MG63 (cell line): ENCODE data around the gene PGGHG. TPM values are rescaled to one million over a fixed set of nuclear protein-coding genes. Genes with fewer than 3 reads are reported as not detected.

Experiments
- DNase-seq: peaks from one replicate; pipeline ENCODE4 v3.0.0-alpha.2; 2020
- H3K27me3 ChIP-seq: fragments of 250-450 bp; sonication (Bioruptor Pico); 2 replicates; pipeline ENCODE4 v1.5.1; 2020; ENCODE audit warnings: mild to moderate bottlenecking, moderate library complexity
- H3K36me3 ChIP-seq: fragments of 250-450 bp; sonication (Bioruptor Pico); 2 replicates; pipeline ENCODE4 v1.5.1; 2020; ENCODE audit warnings: mild to moderate bottlenecking, moderate library complexity
- H3K4me3 ChIP-seq: fragments of 250-450 bp; sonication (Bioruptor Pico); 2 replicates; pipeline ENCODE4 v1.5.1; 2020; ENCODE audit warnings: mild to moderate bottlenecking, moderate library complexity
- H3K9me3 ChIP-seq: fragments of 250-450 bp; sonication (Bioruptor Pico); 2 replicates; pipeline ENCODE4 v1.5.1; 2020; ENCODE audit warnings: mild to moderate bottlenecking, moderate library complexity
- total RNA-seq: library from RNA; depleted of rRNA; stranded (reverse); fragments of >200 nt; shearing (Covaris generic); gene quantifications from 2 replicates; pipeline ENCODE4 v1.2.3, GENCODE V29; 2014; ENCODE audit warnings: low replicate concordance

Gene PGGHG
- total RNA-seq, 1 experiment from 2014 or later, result 6.2 TPM

DNA sequence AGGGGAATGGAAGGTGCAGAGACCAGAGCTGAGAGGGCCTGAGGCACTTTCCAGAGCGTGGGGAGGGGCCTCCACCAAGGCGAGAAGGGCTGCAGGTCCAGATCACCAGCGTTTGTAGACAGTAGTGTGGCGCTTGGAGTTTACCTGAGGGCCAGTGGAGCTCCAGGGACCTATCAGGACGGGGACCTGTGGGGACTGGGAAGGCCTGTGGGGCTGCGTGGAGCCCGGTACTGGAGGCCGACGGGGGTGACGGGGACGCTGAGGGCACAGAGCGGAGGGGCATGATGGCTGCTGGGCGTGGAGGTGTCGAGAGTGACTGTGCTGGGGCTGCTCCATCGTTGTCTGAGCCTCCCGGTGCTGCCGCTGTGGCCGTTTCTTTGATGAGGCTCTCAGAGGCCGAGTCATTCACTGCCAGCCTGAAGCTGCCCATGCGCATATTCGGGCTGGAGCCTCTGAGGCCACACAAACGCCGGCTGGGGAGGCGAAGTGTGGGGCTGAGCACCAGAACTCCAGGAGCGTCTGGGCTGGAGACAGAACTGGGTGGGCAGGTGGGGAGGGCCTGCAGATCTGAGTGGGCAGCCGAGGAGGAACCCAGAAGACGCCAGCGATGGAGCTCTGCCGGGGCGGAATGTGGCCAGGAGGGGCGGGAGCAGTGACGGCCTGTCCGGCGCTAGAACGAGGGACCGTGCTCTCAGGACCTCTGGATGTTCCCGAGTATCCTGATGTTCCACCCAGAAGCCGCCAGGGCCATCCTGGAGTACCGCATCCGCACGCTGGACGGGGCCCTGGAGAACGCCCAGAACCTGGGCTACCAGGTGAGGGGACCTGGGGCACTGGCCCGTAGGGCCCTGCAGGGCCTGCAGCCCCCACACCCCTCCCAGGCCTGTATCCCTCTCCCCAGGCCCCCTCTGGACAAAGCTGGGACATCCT lies 2.6 kb downstream of the PGGHG start:
- Histone ChIP-seq H3K4me3 (no peak overlapping the region), H3K27me3 (peaks cover 5% of the 10 kb centered on the region)
- DNase-seq, result no peak

DNA sequence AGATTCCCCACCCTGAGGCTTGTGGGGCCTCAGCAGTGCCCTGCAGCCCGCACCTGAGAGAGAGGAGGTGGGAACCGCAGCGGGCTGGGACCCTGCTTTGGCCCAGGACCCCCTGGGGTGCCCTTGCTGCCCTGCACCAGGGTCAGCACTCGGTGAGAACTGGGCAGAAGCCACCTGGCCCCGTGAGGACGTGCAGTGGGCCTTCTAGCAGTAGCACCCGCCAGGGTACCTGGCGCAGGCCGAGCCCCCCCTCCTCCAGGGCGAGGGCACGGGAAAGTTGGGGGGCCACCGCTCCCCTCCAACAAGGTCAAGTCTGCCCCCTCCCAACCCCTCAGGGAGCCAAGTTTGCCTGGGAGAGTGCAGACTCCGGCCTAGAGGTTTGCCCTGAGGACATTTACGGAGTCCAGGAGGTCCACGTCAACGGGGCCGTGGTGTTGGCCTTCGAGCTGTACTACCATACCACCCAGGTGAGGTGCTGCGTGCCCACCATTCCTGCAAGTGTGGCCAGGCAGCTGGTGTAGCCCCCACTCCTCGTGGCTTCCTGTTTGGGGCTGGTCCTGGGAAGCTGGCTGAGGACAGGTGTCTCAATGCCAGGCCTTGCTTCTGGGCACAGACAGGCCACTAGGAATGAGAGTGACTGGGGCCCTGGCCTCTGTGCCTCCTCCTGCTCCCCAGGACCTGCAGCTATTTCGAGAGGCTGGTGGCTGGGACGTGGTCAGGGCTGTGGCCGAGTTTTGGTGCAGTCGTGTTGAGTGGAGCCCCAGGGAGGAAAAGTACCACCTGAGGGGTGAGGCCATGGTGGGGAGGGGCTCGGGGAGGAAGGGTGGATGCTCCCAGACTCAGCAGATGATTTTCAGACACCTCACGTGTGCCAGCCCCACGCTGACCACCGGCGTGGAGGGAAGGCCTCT lies 3.5 kb downstream of the PGGHG start:
- H3K9me3 ChIP-seq, result no peaks in the 10 kb centered on the region
- peaks cover 5% of the 10 kb centered on the region for H3K27me3 ChIP-seq

More for the DNA sequence above, 2.6 kb downstream of the PGGHG start:
- Histone ChIP-seq H3K9me3 (no peaks in the 10 kb centered on the region), H3K36me3 (no peaks in the 10 kb centered on the region)

DNA sequence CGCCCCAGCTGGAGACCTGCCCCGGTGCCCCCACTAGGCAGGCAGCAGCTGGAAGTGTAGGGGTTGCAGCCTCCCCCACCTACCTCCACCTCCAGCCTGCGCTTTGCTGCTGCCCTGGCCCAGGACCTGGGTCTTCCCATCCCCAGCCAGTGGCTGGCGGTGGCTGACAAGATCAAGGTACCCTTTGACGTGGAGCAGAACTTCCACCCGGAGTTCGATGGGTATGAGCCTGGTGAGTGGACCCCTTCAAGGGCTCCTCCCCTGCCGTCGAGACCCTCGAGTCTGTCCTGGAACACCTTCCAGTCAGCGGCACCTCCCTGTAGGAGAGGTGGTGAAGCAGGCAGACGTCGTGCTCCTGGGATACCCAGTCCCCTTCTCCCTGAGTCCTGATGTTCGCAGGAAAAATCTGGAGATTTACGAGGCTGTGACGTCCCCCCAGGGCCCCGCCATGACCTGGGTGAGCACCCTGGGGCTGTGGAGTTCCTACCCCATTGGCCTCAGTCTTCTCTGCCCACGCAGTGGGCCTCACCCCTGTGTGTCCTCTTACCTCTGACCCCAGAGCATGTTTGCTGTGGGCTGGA lies 4.4 kb downstream of the PGGHG start:
- Histone ChIP-seq H3K36me3 (no peaks in the 10 kb centered on the region), H3K9me3 (no peaks in the 10 kb centered on the region), H3K4me3 (no peak overlapping the region), H3K27me3 (peaks cover under 1% of the 10 kb centered on the region; the same call in 1 of the 2 replicates)
- DNase-seq, result no peak

More for the DNA sequence above, 3.5 kb downstream of the PGGHG start:
- DNase-seq, result no peak
- no peaks in the 10 kb centered on the region for H3K36me3 ChIP-seq
- no peak overlapping the region for H3K4me3 ChIP-seq

DNA sequence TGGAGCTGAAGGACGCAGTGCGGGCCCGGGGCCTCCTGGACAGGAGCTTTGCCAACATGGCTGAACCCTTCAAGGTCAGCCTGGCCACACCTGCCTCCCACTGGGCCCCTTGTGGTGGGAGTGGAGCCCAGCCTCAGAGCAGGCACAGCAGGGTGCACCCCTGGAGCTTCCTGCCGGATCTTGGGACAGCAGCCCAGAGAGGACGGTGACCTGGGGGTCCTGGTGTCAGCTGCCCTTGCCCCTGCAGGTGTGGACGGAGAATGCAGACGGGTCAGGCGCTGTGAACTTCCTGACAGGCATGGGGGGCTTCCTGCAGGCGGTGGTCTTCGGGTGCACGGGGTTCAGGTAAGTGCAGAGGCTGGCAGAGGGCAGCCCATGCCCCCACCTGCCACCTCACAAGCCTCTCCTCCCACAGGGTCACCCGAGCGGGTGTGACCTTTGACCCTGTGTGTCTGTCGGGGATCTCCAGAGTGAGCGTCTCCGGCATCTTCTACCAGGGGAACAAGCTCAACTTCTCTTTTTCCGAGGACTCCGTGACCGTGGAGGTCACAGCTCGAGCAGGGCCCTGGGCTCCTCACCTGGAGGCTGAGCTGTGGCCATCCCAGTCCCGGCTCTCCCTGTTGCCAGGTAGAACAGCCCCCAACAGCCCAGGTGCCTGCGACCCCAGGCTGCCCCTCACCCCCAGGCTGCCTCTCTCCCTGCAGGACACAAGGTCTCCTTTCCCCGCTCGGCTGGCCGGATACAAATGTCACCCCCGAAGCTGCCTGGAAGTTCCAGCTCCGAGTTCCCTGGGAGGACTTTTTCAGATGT lies 5.1 kb downstream of the PGGHG start:
- no peaks in the 10 kb centered on the region for H3K9me3 ChIP-seq
- DNase-seq, result no peak

DNA sequence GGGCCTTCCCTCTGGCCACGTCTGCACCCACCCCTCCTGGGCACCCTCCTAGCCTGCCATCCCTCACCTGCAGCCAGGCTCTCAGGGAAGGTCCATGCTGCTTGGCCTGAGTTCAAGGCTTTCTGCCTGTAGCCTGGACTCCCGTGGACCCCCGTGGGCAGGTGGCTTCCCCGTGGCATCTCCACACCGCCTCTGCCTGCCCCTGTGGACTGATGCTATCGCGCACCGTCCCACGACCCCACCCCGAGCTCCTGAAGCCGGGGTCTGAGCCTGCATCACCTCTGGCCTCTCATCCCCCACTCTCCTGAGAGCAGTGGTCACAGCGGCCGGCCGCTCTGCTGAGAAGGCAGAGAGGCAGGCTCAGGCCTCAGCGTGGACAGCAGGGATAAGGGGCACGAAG lies 5.9 kb downstream of the PGGHG start:
- Histone ChIP-seq H3K4me3 (no peak overlapping the region), H3K27me3 (no peaks in the 10 kb centered on the region), H3K9me3 (no peaks in the 10 kb centered on the region), H3K36me3 (no peaks in the 10 kb centered on the region)
- DNase-seq, result no peak

More for the DNA sequence above, 5.1 kb downstream of the PGGHG start:
- no peak overlapping the region for H3K4me3 ChIP-seq
- H3K36me3 ChIP-seq, result no peaks in the 10 kb centered on the region
- H3K27me3 ChIP-seq, result no peaks in the 10 kb centered on the region

DNA sequence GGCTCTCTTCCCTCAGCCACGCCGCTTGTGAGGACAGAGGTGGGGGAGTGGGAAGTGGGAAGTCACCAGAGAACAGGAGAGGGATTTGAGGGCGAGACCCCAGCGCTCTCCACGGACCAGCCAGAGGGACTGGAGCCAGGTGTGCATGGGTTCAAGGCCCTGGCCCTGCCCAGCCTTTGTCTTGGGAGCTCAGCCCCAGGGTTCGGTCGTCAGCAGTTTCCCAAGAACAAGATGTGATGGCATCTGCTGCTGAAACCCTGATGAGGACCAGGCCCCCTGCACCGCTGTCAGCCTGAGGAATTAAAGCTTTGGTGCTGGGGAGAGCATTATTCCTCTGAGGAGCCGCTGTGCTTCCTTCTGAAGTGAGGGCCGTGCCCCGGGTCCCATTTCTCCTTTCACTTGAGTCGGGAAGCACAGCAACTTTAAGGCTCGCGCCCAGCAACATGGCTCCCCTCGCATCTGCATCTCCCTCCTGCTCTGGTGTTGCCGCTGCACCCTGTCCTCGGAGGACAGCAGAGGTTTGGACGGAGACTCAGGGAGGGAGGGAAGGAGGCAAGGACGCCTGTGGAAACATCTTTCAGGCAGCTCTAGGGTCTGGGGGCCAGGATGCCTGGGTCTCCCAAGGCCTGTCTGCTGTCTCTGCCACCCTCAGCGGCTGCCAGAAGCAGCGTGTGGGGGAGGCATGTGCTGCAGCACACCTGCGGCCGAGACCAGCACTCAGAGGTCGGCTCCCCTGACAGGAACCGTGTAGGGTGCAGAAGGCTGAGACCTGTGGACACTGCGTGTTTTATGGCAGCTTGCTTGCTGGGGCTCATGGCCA lies 6.6 kb downstream of the PGGHG start:
- H3K9me3 ChIP-seq, result no peaks in the 10 kb centered on the region
- H3K36me3 ChIP-seq, result no peaks in the 10 kb centered on the region
- no peak for DNase-seq
- H3K27me3 ChIP-seq, result no peaks in the 10 kb centered on the region
- no peak overlapping the region for H3K4me3 ChIP-seq

DNA sequence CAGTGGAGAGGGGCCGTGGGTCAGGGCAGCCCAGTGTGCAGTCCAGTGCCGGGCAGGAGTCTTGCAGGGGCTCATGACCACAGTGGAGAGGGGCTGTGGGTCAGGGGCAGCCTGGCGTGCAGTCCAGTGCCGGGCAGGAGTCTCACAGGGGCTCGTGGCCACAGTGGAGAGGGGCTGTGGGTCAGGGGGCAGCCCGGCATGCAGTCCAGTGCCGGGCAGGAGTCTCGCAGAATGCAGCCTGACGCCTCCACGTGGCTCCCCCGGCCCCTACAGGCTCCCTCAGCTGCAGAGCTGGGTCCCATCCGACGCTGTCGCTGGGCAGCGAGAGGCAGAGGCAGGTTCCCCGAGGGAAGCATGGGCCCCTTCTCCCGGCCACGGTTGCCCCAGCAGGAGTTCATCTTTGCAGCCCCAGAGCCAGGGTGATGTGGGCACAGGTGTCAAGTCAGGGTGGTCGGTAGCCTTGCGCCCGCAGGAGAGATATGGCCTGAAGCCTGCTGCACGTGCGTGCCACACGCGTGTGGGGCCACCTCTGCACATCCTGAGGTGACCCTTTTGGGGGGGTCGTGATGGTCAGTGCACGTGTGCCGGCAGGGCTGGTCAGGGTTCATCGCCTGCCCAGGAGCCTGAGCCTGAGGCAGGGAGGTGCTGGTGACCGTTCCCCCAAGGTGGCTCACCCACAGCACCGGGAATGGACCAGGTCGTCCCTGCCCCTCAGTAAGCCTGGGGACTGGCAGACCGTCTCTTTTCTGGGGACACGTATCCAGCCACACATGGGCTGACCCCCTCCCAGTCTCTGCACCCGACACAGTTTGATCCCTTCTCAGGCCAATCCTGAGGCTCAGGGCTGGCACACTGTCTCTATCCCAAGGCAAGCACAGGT lies 7.5 kb downstream of the PGGHG start:
- no peaks in the 10 kb centered on the region for H3K9me3 ChIP-seq
- no peaks in the 10 kb centered on the region for H3K36me3 ChIP-seq
- H3K4me3 ChIP-seq, result no peak overlapping the region
- no peaks in the 10 kb centered on the region for H3K27me3 ChIP-seq
- DNase-seq, result no peak

DNA sequence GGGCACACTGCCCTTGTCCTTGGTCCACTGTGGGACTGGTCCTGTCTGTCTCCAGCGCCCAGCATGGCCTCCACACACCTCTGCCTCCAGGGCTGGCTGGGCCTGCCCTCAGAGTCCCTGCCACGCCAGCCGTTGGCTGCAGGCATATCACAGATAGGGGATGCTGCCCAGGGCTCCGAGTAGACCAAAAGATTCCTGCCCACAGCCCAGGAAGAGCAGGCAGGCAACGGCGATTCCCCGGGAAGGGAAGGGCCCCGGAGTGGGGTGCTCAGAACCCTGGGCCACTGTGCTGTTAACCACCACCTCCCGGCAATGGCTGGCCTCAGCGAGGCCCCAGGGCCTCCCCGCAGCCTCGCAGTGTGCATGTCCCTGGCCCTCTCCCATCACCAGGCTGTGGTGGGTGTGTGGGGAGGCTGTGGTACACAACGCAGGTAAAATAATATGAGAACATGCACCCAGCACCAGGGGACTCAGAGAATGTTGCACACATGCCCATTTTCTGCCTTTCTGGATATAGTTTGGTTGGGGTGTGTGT lies 8.2 kb downstream of the PGGHG start:
- no peaks in the 10 kb centered on the region for H3K27me3 ChIP-seq
- H3K36me3 ChIP-seq, result no peaks in the 10 kb centered on the region
- no peak for DNase-seq
- H3K9me3 ChIP-seq, result no peaks in the 10 kb centered on the region
- H3K4me3 ChIP-seq, result no peak overlapping the region

DNA sequence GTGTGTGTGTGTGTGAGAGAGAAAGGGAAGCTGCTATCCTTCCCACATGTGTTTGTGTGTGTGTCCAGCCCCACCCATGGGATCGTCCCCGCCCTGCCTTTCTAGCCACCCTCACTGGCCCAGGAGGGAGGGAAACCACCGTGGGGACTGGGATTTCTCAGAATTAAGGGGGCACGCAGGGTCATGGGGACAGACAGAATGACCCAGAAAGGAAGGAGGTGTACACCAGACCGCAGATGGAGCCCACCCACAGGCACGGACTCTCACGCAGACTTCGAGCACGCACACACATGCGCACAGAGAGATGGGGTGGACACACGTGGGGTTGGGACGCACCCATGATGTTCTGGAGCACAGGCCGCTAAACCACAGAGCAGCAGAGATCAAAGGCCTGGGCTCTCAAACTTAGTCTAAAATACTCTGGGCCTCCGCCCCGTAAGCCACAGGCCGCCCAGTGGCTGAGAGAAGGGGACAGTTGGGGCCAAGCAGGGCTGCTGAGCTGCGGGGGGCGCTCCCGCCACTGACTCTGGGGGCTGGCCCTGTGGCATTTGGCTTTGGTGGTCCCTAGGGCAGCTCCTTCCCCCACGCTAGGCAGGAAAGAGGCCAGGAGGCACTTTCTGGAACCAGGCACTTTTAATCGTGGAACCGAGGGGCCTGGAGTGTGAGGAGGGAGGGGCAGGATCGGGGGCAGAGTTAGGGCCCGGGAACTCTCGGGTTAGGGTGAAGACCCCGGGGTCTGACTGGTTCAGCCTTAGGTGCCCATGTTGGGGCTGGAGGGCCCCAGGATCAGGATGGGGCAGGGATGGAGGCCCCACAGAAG lies 8.9 kb downstream of the PGGHG start:
- no peaks in the 10 kb centered on the region for H3K27me3 ChIP-seq
- no peaks in the 10 kb centered on the region for H3K9me3 ChIP-seq
- DNase-seq, result no peak
- no peak overlapping the region for H3K4me3 ChIP-seq
- H3K36me3 ChIP-seq, result no peaks in the 10 kb centered on the region

DNA sequence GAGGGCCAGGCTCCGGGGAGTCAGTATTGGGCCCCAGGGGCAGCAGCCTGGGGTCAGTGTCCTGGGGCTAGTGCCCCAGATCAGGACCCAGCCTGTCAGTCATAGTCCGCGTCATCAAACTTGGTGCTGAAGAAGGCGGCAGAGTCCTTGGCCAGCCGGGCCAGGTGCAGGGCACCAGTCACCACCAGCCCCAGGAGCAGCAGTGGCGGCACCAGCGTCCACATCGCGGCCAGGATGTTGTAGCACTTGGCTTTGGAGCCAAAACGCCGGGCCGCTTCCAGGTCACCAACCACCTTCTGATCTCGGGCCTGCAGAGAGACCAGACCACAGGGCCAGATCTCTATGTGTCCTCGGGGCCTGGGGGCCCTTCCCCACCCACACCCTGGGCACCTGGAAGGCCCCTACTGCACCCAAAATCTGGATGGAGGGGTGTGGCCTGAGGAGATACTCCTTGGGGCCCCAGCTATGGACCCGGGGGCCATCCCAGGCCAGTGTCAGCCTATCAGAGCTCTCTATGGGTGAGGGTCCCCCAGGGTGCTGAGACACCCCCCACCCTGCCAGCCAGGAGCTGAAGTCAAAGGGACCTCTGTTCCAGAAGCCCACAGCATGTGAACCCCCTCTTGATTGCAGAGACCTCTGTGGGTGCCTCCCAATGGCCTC lies 9.6 kb downstream of the PGGHG start:
- no peak for DNase-seq
- H3K9me3 ChIP-seq, result no peaks in the 10 kb centered on the region
- no peaks in the 10 kb centered on the region for H3K36me3 ChIP-seq
- no peaks in the 10 kb centered on the region for H3K27me3 ChIP-seq
- no peak overlapping the region for H3K4me3 ChIP-seq

DNA sequence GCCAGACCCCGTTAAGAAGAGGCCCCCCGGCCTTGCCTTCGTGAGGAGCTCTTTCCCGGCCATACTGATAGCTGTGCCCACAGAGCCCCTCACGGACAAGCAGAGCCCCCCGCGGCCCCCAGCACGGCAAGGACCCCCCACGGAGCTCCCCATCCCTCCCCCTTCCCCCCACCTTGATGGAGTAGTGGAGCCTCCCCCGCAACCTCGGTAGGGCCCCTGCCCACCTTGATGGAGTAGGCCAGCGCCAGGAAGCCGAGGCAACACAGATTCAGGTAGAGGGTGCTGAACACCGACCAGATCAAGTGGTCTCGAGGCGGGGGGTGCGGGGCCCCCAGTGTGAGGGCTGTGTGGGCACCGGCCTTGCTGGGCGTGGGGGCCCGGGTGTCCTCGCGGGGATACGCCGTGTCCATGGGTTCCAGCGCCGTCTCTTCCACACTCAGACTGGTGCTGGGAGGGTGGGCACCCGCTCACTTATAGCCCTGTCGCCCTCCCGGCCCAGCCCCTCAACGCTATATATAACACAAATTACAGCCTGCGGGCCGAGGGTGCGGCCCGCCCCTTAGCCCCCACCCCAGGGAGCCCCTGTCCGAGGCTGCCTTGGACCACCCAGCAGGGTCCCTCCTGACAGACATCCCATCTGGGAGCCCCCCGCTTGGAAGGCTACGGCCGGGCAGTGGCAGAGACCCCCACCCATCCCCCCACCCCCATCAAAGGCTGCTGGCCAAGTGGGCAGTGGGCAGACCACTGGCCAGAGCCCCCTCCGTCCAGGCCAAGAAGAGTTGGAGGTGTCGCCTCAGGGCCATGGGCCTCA lies 10.4 kb downstream of the PGGHG start, which contains the start of gene IFITM5:
IFITM5 (minus strand) TSS at position 446 of the 811 bp plus-strand sequence; CDS start at position 410, 36 bp downstream.
- no peak for DNase-seq
- Histone ChIP-seq H3K9me3 (no peaks in the 10 kb centered on the region), H3K27me3 (no peaks in the 10 kb centered on the region), H3K4me3 (no peak within 1 kb of the TSS), H3K36me3 (no peaks in the 10 kb centered on the region)

DNA sequence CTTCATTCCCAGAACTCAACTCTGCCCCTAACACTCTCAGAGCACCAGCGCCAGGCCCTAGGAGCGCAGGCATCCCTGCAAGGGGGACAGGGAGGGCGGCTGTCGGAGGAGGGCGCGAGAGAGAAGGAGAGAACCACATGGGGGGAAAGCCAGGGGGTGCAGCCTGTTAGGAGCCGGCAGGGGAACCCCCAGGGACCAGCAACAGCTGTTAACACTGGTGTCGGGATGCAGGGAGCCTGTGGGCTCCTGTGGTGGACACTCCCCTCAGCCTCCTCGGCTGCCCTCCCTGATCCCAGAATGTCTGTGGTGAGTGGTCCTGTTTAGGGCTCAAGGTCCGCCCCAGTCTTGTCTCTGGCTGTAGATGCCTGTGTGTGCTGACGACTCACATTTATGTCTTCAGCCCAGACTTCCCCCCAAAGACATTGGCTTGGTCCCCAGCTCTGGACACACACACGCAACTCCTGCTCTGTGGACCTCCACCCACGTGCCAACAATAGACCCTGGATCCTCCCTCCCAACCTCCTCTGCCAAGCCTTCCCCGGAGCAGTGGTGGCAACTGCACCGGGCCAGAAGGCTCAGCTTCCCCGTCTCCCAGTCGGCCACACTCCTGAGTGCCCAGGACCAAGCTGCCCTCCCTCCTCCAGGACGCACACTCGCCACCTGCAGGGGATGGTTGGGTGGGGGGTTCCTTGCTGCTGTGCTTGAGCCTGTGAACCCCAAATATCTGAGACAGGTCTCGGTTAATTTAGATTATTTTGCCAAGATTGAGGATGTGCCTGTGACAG lies 11.2 kb downstream of the PGGHG start:
- H3K9me3 ChIP-seq, result no peaks in the 10 kb centered on the region
- H3K27me3 ChIP-seq, result no peaks in the 10 kb centered on the region
- no peak overlapping the region for H3K4me3 ChIP-seq
- DNase-seq, result peak; percentile 40
- no peaks in the 10 kb centered on the region for H3K36me3 ChIP-seq
